ENCODE measurements around the gene TMEM212.
"Not testable (repeated sequence)": the region's sequence is repeated elsewhere in the genome, so short reads cannot be mapped to it uniquely, and the experiment has no call there.

TMEM212 gene

GRCh38 chr3:171835116-171835515 is 8.0 kb upstream of the TMEM212 start:
- DNase-seq (ENCODE audit: low read depth) = no peak

GRCh38 chr3:171835613-171836012 is 7.5 kb upstream of the TMEM212 start:
- no peak for DNase-seq (ENCODE audit: low read depth)

GRCh38 chr3:171836855-171837254 is 6.3 kb upstream of the TMEM212 start:
- no peak for DNase-seq (ENCODE audit: low read depth)

GRCh38 chr3:171837698-171838097 is 5.5 kb upstream of the TMEM212 start:
- DNase-seq (ENCODE audit: low read depth) = no peak

GRCh38 chr3:171838218-171838720 is 4.9 kb upstream of the TMEM212 start:
- DNase-seq (ENCODE audit: low read depth) = peak; percentile 61

- no peak for DNase-seq (ENCODE audit: low read depth)
These were observed 3.9 kb upstream of the TMEM212 start for GRCh38 chr3:171839270-171839669.

- DNase-seq (ENCODE audit: low read depth) = no peak
These were observed 2.7 kb upstream of the TMEM212 start for GRCh38 chr3:171840445-171840810.

GRCh38 chr3:171840811-171841619 is 2.1 kb upstream of the TMEM212 start:
- DNase-seq (ENCODE audit: low read depth) = no peak

- DNase-seq (ENCODE audit: low read depth) = no peak
These were observed 1.5 kb upstream of the TMEM212 start for GRCh38 chr3:171841620-171842000.

GRCh38 chr3:171844873-171845272 is 1.7 kb downstream of the TMEM212 start:
- DNase-seq (ENCODE audit: low read depth) = no peak

GRCh38 chr3:171845481-171846284 is 2.5 kb downstream of the TMEM212 start:
- no peak for DNase-seq (ENCODE audit: low read depth)

GRCh38 chr3:171846597-171846996 is 3.4 kb downstream of the TMEM212 start:
- DNase-seq (ENCODE audit: low read depth) = no peak

GRCh38 chr3:171847133-171847532 is 4.0 kb downstream of the TMEM212 start:
- DNase-seq (ENCODE audit: low read depth) = no peak

GRCh38 chr3:171847595-171848259 is 4.6 kb downstream of the TMEM212 start:
- no peak for DNase-seq (ENCODE audit: low read depth)

- no peak for DNase-seq (ENCODE audit: low read depth)
These were observed 6.6 kb downstream of the TMEM212 start for GRCh38 chr3:171849617-171850319.

GRCh38 chr3:171850320-171850959 is 7.3 kb downstream of the TMEM212 start:
- DNase-seq (ENCODE audit: low read depth) = no peak

- DNase-seq (ENCODE audit: low read depth) = no peak
These were observed 8.0 kb downstream of the TMEM212 start for GRCh38 chr3:171850960-171851659.

GRCh38 chr3:171851660-171852058 is 8.5 kb downstream of the TMEM212 start:
- peak; percentile 52 for DNase-seq (ENCODE audit: low read depth)

GRCh38 chr3:171854649-171855305 is 11.6 kb downstream of the TMEM212 start:
- peak; percentile 38 for DNase-seq (ENCODE audit: low read depth)

GRCh38 chr3:171858770-171859169 is 15.6 kb downstream of the TMEM212 start:
- not testable (repeated sequence) for DNase-seq (ENCODE audit: low read depth)

Data from ELR (cell line).